Stimulated activated CD4-positive, alpha-beta T cell treated with anti-CD3 and anti-CD28 coated beads, TNF-alpha, amount 100 ng/mL, for 48 hours (primary cell): ENCODE data around the gene ARFIP1.
"Not testable (repeated sequence)": the region's sequence is repeated elsewhere in the genome, so short reads cannot be mapped to it uniquely, and the experiment has no call there.

ENCODE experiments used
- DNase-seq, 3 donors: peaks; one replicate each; pipeline ENCODE4 v3.0.0-alpha.2; 2020; ENCODE audit warnings: low read depth in 3 of 3

Gene ARFIP1

DNA sequence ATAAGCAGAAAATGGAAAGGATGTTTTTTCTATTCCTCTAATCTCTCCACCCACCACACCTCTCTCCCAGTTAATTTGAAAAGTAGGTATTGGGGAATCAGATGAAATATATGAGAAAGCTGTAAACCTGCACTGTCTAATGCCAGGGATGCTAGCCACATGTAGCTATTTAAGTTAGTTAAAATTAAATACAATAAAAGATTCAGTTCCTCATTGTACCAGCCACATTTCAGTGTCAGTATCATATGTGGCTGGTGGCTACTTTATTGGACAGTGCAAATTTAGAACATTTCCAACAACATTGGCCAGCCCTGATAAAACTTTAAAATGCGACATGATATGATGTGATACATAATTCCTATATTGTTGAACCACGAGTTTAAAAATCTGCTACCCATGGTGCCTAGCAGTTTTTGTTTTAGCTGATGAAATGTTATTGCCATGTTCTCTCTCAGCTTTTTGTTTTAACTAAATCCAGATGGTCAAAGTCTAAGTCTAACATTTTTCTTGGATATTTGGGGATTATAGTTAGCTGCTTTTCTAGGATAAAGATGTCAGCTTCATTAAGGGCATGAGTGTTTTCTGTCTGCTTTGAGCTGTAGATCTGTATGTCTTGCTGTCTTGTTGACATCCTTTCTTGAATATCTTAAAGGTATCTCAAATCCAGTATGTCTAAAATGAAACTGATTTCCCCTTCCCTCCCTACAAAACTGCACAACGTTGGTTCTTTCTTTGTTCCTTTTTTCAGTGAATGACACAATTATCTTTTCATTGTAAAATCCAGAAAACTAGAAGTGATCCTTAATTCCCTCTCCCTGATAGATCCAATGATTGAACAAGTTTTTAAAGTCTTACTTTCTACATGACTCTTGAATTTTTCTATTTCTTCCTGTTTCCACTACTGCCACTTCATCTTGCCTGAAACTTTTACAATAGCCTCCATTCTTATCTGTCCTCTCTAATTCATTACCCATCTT lies 6.2 kb downstream of the ARFIP1 start:
- DNase-seq: no peak

DNA sequence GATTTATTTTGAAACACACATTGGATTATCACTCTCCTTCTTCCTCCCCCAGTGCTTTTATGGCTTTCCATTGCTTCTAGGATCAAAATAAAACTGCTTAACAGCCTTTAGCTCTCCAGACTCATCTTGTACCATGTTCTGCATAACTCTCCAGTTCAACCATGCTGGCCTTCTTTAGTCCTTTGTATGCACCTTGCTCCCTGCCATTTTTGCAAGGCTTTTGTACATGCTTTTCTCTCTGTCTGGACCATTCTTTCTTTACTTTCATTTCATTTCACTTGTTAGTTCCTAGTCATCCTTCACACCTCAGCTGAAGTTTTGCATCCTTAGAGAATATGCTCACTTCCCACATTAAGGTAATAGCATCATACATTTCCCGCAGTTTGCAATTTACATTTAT lies 6.9 kb downstream of the ARFIP1 start:
- DNase-seq: no peak

DNA sequence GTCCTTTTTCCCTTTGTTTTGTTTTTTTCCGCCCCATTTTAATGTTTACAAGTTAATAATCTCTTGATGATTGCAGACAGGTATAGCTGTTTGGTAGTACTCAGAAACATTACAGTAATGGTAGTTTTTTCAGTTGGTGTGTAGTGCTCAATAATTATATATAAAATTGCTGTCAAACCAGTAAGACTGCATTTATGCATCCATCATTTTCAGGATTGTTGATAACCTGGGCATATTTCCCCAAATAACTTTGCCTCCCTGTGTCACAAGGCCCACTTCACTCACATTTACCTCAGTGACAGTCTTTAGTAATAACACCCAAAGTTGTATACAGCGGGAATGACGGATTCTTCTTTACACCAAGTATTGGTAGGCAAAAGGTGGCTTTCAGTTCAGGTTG lies 16.1 kb downstream of the ARFIP1 start:
- no peak for DNase-seq

DNA sequence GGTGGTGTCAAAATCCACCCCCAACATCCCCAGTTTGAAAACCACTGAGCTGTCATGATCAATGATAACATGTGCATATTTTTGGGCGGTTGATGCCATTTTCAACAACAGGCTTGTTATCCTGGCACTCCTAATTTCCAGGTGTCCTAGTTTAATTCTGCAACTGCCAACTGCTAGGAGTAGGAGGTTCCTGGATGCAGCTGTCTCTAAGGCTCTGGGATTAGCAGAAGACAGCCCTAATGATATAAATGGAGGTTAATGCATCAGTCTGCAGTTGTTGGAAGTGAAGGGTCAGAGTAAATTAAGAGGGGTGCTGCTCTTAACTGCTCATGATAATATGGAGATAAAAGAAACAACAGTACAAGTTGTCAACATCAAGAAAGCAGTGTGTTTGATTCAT lies 23.8 kb downstream of the ARFIP1 start:
- no peak for DNase-seq

DNA sequence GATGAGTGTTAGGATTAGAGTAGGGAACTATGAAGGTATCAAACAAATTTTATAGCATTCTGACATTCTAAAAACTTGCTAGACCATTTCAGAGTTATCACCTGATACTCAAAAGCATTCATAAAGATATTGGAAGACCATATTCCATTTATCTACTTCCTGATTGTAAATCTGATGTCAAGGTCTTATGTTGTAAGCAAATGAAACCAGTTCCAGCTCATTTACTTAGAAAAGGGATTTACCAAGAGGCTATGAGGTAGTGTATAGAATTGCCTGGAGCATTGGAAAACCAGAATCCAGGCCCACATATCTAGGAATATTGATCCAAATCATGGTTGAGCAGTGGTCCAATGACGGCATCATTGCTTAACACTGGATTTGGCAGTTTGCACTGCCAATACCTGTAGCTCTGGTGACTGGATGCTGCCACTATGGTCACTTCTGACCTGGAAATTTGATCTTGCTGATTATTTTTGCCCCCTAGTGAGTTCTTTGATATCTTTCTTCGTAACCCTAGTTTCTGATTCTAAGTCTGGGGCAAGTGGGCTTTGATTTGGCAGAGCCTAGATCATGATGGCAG lies 25.4 kb downstream of the ARFIP1 start:
- DNase-seq: no peak

DNA sequence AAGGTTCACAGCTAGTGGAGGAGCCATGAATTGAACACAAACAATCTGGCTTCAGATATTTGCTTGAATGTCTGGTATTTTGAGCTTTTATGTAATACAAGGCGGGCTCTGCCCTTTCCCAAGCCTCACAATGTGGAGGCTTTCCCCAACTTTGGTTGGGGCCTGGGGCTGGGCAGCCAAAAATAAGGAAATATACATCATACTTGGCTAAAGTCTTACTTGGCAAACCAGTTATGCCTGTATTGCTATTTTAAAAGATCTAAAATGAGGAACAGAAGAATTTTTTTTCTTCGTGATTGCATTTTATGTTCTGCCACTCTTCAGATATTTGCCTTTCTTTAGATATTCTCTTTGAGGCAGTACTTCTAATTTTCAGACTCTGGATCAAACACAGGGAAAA lies 26.1 kb downstream of the ARFIP1 start:
- DNase-seq: no peak

DNA sequence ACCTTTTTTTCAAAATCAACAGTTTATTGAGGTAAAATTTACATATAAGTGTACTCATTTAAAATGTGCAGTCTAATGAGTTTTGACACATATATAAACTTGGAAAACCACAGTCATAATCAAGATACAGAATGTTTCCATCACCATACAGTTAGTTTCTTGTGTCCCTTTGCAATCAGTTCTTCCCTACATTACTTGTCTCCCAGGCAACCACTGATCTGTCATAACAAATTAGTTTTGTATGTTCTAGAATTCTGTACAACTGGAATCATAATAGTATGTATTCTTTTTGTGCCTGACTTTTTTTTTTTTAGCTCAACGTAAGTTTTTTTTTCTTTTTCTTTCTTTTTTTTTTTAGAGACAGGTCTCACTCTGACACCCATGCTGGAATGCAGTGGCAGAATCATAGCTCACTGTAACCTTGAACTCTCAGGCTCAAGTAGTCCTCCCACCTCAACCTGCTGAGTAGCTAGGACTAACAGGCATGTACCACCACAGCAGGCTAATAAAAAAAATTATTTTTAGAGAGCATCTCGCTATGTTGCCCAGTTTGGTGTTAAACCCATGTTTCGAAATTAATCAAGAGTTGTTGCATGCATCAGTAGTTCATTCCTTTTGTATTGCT lies 26.9 kb downstream of the ARFIP1 start:
- DNase-seq: no peak

DNA sequence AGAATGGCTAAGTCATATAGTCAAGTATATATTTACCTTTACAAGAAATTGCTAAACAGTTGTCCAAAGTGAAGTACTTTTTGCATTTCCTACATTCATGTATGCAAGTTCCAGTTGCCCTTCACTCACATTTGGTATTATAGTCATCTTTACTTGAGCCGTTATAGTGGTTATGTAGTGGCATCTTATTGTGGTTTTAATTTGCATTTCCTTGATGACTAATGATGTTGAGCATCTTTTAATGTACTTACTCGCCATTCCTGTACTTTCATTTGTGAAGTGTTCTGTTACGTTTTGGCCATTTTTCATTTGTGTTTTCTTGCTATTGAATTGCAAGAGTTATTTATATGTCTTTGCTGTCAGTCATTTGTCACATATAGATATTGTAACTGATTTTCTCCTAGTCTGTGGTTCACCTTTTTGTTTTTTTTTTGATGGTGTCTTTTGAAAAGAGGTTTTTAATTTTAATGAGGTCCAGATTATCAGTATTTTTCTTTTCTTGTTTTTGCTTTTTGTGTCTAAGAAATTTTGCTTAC lies 27.6 kb downstream of the ARFIP1 start:
- DNase-seq: no peak

DNA sequence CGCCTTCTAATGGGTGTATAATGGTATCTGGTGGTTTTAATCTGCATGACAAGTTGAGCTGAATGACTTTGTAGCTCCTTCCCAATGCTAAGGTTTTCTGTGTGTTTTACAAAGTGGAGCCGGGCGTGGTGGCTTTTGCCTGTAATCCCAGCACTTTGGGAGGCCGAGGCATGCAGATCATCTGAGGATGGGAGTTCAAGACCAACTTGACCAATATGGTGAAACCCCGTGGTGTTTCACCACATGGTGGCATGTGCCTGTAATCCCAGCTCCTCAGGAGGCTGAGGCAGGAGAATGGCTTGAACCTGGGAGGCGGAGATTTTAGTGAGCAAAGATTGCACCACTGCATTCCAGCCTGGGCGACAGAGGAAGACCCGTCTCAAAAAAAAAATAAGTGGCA lies 28.9 kb downstream of the ARFIP1 start:
- no peak for DNase-seq

DNA sequence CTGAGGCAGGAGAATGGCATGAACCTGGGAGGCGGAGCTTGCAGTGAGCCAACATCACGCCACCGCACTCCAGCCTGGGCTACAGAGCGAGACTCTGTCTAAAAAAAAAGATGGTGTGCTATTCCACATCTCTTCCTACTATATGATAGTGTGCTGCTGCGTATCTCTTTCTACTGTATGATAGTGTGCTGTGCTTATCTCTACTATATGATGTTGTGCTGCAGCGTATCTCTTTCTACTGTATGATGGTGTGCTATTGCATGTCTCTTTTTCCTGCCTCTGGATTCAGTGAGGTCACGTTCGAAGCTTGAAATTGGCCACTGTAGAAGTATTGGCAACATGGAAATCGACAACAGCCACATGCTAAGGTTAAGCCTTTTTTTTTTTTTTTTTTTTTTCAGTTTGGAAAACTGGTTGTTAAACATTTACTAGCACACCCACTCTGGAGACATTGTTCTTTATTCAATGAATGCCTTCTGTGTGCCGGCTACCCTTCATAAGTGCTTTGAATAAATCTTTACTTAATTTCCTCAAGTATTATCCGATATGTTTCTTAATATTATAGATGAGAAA lies 31.0 kb downstream of the ARFIP1 start:
- DNase-seq: no peak

DNA sequence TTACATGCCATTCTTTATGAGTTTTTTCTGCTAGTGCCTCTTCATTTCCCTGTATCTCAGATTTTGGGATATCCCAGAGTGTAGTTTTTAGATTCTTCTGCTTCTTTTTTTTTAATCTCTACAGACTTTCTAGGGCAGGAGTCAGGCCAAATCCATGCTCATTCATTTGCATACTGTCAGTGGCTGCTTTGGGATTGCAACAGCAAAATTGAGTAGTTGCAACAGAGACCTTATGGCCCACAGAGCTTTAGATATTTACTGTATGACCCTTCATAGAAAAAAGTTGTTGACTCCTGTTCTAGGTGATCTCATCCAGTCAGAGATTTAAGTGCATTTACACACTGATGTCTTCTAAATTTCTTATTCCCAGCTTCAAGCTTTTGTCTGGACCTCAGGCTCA lies 35.3 kb downstream of the ARFIP1 start:
- DNase-seq: no peak

DNA sequence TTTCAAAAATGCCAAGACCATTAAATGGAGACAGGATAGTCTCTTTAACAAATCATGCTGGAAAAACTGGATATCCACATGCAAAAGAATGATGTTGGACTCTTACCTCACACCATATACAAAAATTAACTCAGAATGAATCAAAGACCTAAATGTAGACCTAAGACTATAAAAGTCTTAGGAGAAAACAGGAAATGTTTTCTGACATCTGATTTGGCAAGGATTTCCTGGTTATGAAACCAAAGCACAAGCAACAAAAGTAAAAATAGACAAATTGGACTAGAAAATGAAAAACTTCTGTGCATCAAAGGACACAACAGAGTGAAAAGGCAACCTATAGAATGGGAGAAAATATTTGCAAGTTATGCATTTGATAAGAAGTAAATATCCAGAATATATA lies 37.6 kb downstream of the ARFIP1 start:
- no peak for DNase-seq

DNA sequence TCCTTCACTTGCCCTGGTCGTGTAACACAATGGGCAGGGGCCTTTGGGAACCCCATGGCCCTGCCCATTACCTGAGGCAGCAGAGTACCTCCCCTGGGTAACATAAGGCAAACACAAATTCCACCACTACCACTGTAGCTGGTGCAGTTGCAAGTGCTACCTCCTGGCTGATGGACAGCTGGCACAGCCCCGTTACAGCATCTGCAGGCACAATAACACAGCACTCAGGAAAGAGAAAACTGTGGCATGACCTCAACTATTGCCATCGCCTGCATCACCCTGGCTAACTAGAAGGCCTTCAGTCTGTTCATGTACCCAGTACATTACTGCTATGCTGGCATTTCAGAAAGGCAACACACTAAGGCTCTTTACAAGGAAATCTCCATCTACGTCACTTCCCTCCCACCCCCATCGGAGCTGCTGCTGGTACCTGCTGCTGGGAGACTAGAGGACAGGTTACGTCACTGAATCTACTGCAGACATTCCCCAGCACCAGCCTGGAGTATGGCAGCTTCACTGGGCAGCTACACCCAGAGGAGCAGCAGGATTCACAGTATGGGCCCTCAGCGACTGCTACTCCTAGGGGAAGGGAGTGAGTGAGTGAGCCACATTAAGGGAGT lies 39.4 kb downstream of the ARFIP1 start:
- no peak for DNase-seq

DNA sequence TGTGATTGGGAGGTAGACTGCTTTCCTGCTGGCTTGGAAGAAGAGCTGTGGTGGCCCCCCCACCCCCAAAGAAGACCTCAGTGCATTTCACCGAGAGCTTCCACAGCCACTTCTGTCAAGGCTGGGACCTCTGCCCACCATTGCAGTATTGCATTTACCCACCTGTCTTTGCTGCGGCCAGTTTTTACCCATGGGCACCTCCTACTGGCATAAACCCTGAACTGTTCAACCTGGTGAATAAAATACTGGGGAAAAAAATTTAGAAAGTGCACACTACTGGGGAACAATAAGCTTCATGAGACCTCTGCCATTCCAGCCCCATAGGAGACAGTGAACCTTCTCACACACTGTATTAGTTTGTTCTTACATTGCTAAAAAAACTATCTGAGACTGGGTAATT lies 40.3 kb downstream of the ARFIP1 start:
- DNase-seq: no peak

DNA sequence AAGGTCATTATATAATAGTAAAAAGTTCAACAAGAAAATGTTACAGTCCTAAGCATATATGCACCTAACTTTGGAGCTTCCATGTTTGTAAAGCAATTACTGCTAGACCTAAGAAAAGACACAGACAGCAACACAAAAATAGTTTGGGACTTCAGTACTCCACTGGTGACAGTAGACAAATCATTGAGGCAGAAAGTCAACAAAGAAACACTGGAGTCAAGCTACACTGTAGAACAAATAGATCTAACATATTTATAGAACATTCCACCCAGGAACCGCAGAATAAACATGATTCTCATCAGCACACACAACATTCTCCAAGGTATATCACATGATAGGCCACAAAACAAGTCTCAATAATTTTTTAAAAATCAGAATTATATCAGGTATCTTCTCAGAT lies 42.6 kb downstream of the ARFIP1 start:
- DNase-seq: no peak

DNA sequence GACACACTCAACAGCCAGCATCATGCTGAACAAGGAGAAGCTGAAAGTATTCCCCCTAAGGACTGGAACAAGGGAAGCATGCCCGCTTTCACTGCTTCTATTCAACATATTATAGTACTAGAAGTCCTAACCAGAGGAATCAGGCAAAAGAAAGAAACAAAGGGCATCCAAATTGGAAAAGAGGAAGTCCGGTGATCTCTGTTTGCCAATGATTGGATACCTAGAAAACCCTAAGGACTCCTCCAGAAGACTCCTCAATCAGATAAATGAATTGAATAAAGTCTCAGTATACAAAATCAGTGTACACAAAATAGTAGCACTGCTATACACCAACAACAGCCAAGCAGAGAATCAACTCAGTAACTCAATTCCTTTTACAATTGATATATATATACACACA lies 44.8 kb downstream of the ARFIP1 start:
- no peak for DNase-seq

DNA sequence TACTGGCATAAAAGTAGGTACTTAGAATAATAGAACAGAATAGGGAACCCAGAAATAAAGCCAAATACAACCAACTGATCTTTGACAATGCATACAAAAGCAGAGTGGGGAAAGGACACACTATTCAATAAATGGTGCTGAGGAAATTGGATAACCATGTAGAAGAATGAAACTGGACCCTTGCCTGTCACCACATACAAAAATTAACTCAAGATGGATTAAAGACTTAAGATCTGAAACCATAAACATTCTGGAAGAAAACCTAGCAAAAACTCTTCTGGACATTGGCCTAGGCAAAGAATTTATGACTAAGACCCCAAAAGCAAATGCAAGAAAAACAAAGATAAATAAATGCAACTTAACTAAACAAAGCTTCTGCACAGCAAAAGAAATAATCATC lies 45.6 kb downstream of the ARFIP1 start:
- no peak for DNase-seq

DNA sequence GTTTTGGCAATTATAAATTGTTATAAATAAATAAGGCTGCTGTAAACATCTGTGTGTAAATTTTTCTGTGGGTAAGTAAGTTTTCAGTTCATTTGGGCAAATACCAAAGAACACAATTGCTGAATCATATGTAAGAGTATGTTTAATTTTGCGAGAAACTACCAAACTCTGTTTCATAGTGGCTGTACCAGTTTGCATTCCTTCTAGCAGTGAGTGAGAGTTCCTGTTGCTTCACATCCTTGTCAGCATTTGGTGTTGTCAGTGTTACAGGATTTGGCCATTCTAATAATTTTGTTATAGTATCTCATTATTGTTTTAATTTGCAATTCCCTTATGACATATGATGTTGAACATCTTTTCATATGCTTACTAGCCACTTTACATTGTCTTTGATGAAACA lies 48.4 kb downstream of the ARFIP1 start:
- no peak for DNase-seq

DNA sequence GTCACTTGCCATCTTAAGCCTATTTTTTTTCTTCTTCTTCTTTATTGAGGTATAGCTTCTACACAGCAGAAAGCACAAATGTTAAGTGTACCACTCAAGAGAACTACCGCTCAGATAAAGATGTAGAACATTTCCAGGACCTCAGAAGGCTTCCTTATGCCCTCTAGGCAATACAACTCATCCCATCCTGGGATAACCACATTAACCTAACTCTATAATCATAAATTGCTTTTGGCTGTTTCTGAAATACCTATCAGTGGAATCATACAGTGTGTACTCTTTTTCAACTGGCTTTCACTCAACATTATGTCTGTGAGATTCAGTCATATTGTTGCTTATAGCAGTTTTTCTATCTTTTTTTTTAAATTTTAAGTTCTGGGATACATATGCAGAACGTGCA lies 51.7 kb downstream of the ARFIP1 start:
- DNase-seq: no peak

DNA sequence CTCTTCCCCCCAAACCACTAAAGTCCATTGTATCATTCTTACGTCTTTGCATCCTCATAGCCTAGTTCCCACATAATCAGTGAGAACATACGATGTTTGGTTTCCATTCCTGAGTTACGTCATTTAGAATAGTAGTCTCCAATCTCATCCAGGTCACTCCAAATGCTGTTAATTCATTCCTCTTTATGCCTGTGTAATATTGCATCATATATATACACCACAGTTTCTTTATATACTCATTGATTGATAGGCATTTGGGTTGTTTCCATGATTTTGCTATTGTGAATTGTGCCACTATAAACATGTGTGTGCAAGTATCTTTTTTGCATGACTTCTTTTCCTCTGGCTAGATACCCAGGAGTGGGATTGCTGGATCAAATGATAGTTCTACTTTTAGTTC lies 57.2 kb downstream of the ARFIP1 start:
- DNase-seq: no peak

DNA sequence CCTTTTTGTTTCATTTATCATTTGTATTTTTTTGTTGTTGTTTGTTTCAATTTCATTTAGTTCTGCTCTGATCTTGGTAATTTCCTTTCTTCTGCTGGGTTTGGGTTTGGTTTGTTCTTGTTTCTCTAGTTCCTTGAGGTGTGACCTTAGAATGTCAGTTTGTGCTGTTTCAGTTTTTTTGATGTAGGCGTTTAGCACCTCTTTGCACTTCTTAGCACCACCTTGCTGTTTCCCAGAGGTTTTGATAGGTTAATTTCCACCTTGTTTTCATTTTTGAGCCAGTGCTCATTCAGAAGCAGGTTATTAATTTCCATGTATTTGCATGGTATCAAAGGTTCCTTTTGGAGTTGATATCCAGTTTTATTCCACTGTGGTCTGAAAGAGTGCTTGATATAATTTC lies 60.0 kb downstream of the ARFIP1 start:
- DNase-seq: not testable (repeated sequence)
